SH-SY5Y (cell line): ENCODE measurements around the gene CTSD.

Source experiments
- GATA2 ChIP-seq: IDR thresholded peaks from 2 replicates; pipeline ENCODE4 v1.6.1; 2011; ENCODE audit warnings: mild to moderate bottlenecking, low read depth, low read length
- GATA3 ChIP-seq: IDR thresholded peaks from 2 replicates; pipeline ENCODE4 v1.6.1; 2011; ENCODE audit warnings: low read depth, mild to moderate bottlenecking, low read length, moderate library complexity

- TF ChIP-seq GATA2 = no peak
- no peak for TF ChIP-seq GATA3
Measured at GRCh38 chr11:1733009-1733715, 30.6 kb downstream of the CTSD start.
